Keratinocyte (primary cell): ENCODE data around the gene PDE9A. TPM values are rescaled to one million over a fixed set of nuclear protein-coding genes. Genes with fewer than 3 reads are reported as not detected.

Source experiments
- DNase-seq: peaks from one replicate; pipeline ENCODE4 v3.0.0-alpha.2; 2011; ENCODE audit warnings: low read depth, missing footprints, low spot score
- FAIRE-seq: peaks from 2 replicates; lab custom pipeline; 2011; peaks lifted over from hg19 to GRCh38; lab: Jason Lieb, UNC
- H2AFZ ChIP-seq: 2 replicates; pipeline ENCODE4 v1.6.0; 2012; ENCODE audit warnings: low read length, control low read depth, inconsistent platforms; ENCODE audit not compliant: control insufficient read depth
- H3K27ac ChIP-seq: 2 replicates; pipeline ENCODE4 v1.5.1; 2011; ENCODE audit warnings: low read length; ENCODE audit not compliant: control insufficient read depth, insufficient read depth
- H3K27me3 ChIP-seq: 3 replicates; pipeline ENCODE4 v1.6.0; 2011; ENCODE audit warnings: low read length; ENCODE audit not compliant: control insufficient read depth, insufficient read depth; ENCODE audit errors: extremely low read depth
- H3K36me3 ChIP-seq, 2 experiments: 2 replicates in 1 of 2; 3 replicates in 1 of 2; pipeline ENCODE4 v1.5.1; 2011; ENCODE audit warnings: low read length in 2 of 2, mild to moderate bottlenecking in 1 of 2; ENCODE audit not compliant: control insufficient read depth in 2 of 2, insufficient read depth in 2 of 2; ENCODE audit errors: extremely low read depth in 1 of 2
- H3K4me1 ChIP-seq: 3 replicates; pipeline ENCODE4 v1.5.1; 2011; ENCODE audit warnings: low read length; ENCODE audit not compliant: control insufficient read depth, insufficient read depth; ENCODE audit errors: extremely low read depth
- H3K4me2 ChIP-seq: 3 replicates; pipeline ENCODE4 v1.6.0; 2011; ENCODE audit warnings: low read depth, low read length; ENCODE audit not compliant: control insufficient read depth, insufficient read depth; ENCODE audit errors: extremely low read depth
- H3K4me3 ChIP-seq, 3 experiments: fragments of 200-600 bp in 1 of 3; sonication (generic) in 1 of 3; 2 replicates in 2 of 3; 3 replicates in 1 of 3; pipeline ENCODE4 v1.5.1; 2011 to 2016; ENCODE audit warnings: low read length in 3 of 3, mild to moderate bottlenecking in 3 of 3, control low read depth in 2 of 3, inconsistent platforms in 1 of 3, low read depth in 1 of 3, mixed read lengths in 1 of 3, mixed run types in 1 of 3, moderate library complexity in 1 of 3; ENCODE audit not compliant: control insufficient read depth in 2 of 3, insufficient read depth in 2 of 3; ENCODE audit errors: extremely low read depth in 1 of 3
- H3K79me2 ChIP-seq: 2 replicates; pipeline ENCODE4 v1.6.0; 2012; ENCODE audit warnings: low read length; ENCODE audit not compliant: control insufficient read depth, insufficient read depth
- H3K9ac ChIP-seq: 3 replicates; pipeline ENCODE4 v1.6.0; 2011; ENCODE audit warnings: low read length; ENCODE audit not compliant: control insufficient read depth, insufficient read depth; ENCODE audit errors: extremely low read depth
- H3K9me1 ChIP-seq: 3 replicates; pipeline ENCODE4 v1.6.0; 2011; ENCODE audit warnings: low read length; ENCODE audit not compliant: control insufficient read depth, insufficient read depth; ENCODE audit errors: extremely low read depth
- H3K9me3 ChIP-seq: 2 replicates; pipeline ENCODE4 v1.5.1; 2012; ENCODE audit warnings: low read depth, low read length; ENCODE audit not compliant: control insufficient read depth
- H4K20me1 ChIP-seq: 3 replicates; pipeline ENCODE4 v1.6.0; 2011; ENCODE audit warnings: low read length; ENCODE audit not compliant: control insufficient read depth, insufficient read depth; ENCODE audit errors: extremely low read depth
- EZH2 ChIP-seq: IDR thresholded peaks from one replicate; pipeline ENCODE4 v1.6.1; 2012; ENCODE audit warnings: inconsistent platforms, mild to moderate bottlenecking, low read length, moderate library complexity
- dilution Hi-C: fragments of 300-500 bp; cut with MboI; formaldehyde crosslinking; loops from one replicate; pipeline ENCODE4 v1.7.0; 2020; ENCODE audit warnings: low sequenced_read_pairs; ENCODE audit not compliant: extremely low pct_ligation_motif_present
- polyA plus RNA-seq, 5 experiments: library from polyadenylated mRNA; depleted of rRNA in 3 of 5; stranded (reverse) in 3 of 5; stranded (forward) in 1 of 5; unstranded in 1 of 5; fragments of >200 nt; gene quantifications; 1 replicate in 1 of 5; 2 replicates in 3 of 5; 3 replicates in 1 of 5; pipeline versions ENCODE4 v1.2.1 to v1.2.3, GENCODE V29; 2011 to 2012; ENCODE audit warnings: missing spikeins in 2 of 5, low read depth in 1 of 5, low replicate concordance in 1 of 5
- TF ChIP-seq, protein P1 (sequence below), 3 experiments: IDR thresholded peaks in 1 of 3; conservative IDR thresholded peaks in 1 of 3; optimal IDR thresholded peaks in 1 of 3; 2 replicates in 2 of 3; 3 replicates in 1 of 3; pipeline versions ENCODE3 to v1.5.1; 2011; ENCODE audit warnings: low read length in 3 of 3, mild to moderate bottlenecking in 3 of 3, moderate library complexity in 2 of 3, control low read depth in 1 of 3, inconsistent platforms in 1 of 3; ENCODE audit not compliant: insufficient read depth in 2 of 3; ENCODE audit errors: extremely low read depth in 1 of 3

PDE9A gene
- polyA plus RNA-seq, 1 donor (not counting 4 experiments of a cell fraction or from before 2014, with no cell fraction given) = 0.13 TPM

DNA sequence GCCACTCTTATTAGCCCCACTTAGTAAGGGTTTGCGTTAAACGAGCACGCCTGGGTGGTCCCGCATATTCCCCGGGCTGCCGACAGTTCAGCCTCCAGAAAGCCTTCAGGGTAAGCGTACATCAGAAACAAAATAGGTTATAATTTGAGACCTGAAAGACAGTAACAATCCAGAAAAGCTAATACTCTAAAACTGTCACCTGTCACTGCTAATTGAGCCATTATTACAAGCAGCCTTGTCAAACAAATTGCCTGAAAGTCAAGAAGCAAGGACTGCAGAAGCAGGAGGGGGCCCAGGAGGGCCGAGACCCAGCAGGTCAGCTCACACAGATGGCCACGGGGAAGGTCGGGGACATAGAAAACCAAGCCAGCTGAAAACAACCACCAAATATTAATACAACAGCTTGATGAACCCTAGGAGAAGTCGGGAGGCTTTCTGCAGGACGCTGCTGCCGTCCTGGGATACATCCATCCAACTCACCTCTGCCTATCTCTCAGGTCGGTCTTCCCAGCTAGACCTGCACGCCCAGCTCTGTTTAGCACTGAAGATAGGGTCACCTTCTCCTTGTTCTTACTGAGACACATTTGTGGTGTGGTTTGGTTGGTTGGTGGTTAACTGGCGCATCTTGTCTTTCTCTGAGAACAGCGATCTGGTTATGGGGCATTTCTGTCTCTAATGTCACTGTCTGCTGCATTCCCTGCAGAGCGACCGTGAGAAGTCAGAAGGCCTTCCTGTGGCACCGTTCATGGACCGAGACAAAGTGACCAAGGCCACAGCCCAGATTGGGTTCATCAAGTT is 115.1 kb downstream of the PDE9A start:
- no peak for TF ChIP-seq EZH2
- TF ChIP-seq, protein P1, sequence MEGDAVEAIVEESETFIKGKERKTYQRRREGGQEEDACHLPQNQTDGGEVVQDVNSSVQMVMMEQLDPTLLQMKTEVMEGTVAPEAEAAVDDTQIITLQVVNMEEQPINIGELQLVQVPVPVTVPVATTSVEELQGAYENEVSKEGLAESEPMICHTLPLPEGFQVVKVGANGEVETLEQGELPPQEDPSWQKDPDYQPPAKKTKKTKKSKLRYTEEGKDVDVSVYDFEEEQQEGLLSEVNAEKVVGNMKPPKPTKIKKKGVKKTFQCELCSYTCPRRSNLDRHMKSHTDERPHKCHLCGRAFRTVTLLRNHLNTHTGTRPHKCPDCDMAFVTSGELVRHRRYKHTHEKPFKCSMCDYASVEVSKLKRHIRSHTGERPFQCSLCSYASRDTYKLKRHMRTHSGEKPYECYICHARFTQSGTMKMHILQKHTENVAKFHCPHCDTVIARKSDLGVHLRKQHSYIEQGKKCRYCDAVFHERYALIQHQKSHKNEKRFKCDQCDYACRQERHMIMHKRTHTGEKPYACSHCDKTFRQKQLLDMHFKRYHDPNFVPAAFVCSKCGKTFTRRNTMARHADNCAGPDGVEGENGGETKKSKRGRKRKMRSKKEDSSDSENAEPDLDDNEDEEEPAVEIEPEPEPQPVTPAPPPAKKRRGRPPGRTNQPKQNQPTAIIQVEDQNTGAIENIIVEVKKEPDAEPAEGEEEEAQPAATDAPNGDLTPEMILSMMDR (optimal IDR thresholded peaks at IDR 0.05 in 1 of 3, IDR thresholded peaks at IDR 0.05 in 1 of 3, conservative IDR thresholded peaks at IDR 0.05 in 1 of 3; ENCODE audit: extremely low read depth in 1 of 3, insufficient read depth in 2 of 3, low read length in 3 of 3) = no peak
- dilution Hi-C loops = no loop called here
- no peaks in the 10 kb centered on the region for H3K79me2 ChIP-seq

DNA sequence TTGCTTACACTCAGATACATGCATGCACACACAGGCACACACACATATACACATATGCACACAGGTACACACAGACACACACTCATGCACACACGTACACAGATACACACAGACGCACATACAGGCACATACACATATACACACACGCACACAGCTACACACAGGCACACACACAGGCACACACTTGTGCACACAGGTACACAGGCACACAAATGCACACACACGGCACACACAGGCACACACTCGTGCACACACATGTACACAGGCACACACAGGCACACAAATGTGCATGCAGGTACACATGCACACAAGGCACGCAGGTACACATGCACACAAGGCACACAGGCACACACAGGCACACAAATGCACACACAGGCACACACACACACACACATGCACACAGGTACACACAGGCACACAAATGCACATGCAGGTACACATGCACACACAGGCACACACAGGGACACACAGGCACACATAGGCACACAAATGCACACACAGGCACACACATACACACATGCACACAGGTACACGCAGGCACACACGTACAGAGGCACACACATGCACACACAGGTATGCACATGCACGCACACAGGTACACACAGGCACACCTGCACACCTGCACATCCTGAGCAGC is 115.9 kb downstream of the PDE9A start:
- DNase-seq = no peak
- no peaks in the 10 kb centered on the region for H3K27me3 ChIP-seq
- no peak for FAIRE-seq
- no peak overlapping the region for H3K9ac ChIP-seq
- no peak overlapping the region for H3K27ac ChIP-seq
- H2AFZ ChIP-seq = no peak overlapping the region
- H3K9me1 ChIP-seq = no peaks in the 10 kb centered on the region
- H3K79me2 ChIP-seq = no peaks in the 10 kb centered on the region
- no peak for TF ChIP-seq EZH2
- TF ChIP-seq, protein P1 (optimal IDR thresholded peaks at IDR 0.05 in 1 of 3, IDR thresholded peaks at IDR 0.05 in 1 of 3, conservative IDR thresholded peaks at IDR 0.05 in 1 of 3; ENCODE audit: extremely low read depth in 1 of 3, insufficient read depth in 2 of 3, low read length in 3 of 3) = no peak
- no peak overlapping the region for H3K4me2 ChIP-seq
- no peaks in the 10 kb centered on the region for H4K20me1 ChIP-seq
- no peaks in the 10 kb centered on the region for H3K9me3 ChIP-seq
- H3K4me3 ChIP-seq = no peak overlapping the region
- no peaks in the 10 kb centered on the region for H3K36me3 ChIP-seq
- dilution Hi-C loops = no loop called here
- H3K4me1 ChIP-seq = no peaks in the 10 kb centered on the region

More for the DNA sequence above, 115.1 kb downstream of the PDE9A start:
- H2AFZ ChIP-seq = no peak overlapping the region
- no peaks in the 10 kb centered on the region for H3K27me3 ChIP-seq
- H3K4me3 ChIP-seq = no peak overlapping the region
- H3K36me3 ChIP-seq = no peaks in the 10 kb centered on the region
- no peaks in the 10 kb centered on the region for H3K4me1 ChIP-seq
- H3K9ac ChIP-seq = no peak overlapping the region
- no peaks in the 10 kb centered on the region for H3K9me3 ChIP-seq
- H4K20me1 ChIP-seq = no peaks in the 10 kb centered on the region
- DNase-seq (no peak), FAIRE-seq (no peak)
- H3K27ac ChIP-seq = no peak overlapping the region
- H3K4me2 ChIP-seq = no peak overlapping the region
- H3K9me1 ChIP-seq = no peaks in the 10 kb centered on the region
